SJCRH30 (cell line): ENCODE results near the gene PIEZO1. TPM values are rescaled to one million over a fixed set of nuclear protein-coding genes. Genes with fewer than 3 reads are reported as not detected.
A peak's percentile ranks its signal among the peaks of the same experiment; 100 is the strongest.
"Not testable (repeated sequence)": the region's sequence is repeated elsewhere in the genome, so short reads cannot be mapped to it uniquely, and the experiment has no call there.

Experiments used
- DNase-seq, 2 experiments: peaks; one replicate each; pipeline ENCODE4 v3.0.0-alpha.2; 2015 to 2020
- H3K27ac ChIP-seq: fragments of 250-450 bp; sonication (Bioruptor Pico); 2 replicates; pipeline ENCODE4 v1.5.1; 2020; ENCODE audit warnings: mild to moderate bottlenecking, moderate library complexity
- H3K27me3 ChIP-seq: fragments of 250-450 bp; sonication (Bioruptor Pico); 2 replicates; pipeline ENCODE4 v1.5.1; 2020; ENCODE audit warnings: mild to moderate bottlenecking, moderate library complexity
- H3K36me3 ChIP-seq: fragments of 250-450 bp; sonication (Bioruptor Pico); 2 replicates; pipeline ENCODE4 v1.5.1; 2020; ENCODE audit warnings: mild to moderate bottlenecking, moderate library complexity
- H3K4me1 ChIP-seq: fragments of 250-450 bp; sonication (Bioruptor Pico); 2 replicates; pipeline ENCODE4 v1.5.1; 2020; ENCODE audit warnings: mild to moderate bottlenecking, moderate library complexity
- H3K4me3 ChIP-seq: fragments of 250-450 bp; sonication (Bioruptor Pico); 2 replicates; pipeline ENCODE4 v1.5.1; 2020; ENCODE audit warnings: mild to moderate bottlenecking, moderate library complexity
- H3K9me3 ChIP-seq: fragments of 250-450 bp; sonication (Bioruptor Pico); replicated peaks from 2 replicates; pipeline ENCODE4 v1.5.1; 2020; ENCODE audit warnings: mild to moderate bottlenecking, moderate library complexity
- total RNA-seq: library from RNA; depleted of rRNA; stranded (reverse); fragments of >200 nt; shearing (Covaris generic); gene quantifications from 2 replicates; pipeline ENCODE4 v1.2.3, GENCODE V29; 2014; rRNA removed

PIEZO1 gene, protein sequence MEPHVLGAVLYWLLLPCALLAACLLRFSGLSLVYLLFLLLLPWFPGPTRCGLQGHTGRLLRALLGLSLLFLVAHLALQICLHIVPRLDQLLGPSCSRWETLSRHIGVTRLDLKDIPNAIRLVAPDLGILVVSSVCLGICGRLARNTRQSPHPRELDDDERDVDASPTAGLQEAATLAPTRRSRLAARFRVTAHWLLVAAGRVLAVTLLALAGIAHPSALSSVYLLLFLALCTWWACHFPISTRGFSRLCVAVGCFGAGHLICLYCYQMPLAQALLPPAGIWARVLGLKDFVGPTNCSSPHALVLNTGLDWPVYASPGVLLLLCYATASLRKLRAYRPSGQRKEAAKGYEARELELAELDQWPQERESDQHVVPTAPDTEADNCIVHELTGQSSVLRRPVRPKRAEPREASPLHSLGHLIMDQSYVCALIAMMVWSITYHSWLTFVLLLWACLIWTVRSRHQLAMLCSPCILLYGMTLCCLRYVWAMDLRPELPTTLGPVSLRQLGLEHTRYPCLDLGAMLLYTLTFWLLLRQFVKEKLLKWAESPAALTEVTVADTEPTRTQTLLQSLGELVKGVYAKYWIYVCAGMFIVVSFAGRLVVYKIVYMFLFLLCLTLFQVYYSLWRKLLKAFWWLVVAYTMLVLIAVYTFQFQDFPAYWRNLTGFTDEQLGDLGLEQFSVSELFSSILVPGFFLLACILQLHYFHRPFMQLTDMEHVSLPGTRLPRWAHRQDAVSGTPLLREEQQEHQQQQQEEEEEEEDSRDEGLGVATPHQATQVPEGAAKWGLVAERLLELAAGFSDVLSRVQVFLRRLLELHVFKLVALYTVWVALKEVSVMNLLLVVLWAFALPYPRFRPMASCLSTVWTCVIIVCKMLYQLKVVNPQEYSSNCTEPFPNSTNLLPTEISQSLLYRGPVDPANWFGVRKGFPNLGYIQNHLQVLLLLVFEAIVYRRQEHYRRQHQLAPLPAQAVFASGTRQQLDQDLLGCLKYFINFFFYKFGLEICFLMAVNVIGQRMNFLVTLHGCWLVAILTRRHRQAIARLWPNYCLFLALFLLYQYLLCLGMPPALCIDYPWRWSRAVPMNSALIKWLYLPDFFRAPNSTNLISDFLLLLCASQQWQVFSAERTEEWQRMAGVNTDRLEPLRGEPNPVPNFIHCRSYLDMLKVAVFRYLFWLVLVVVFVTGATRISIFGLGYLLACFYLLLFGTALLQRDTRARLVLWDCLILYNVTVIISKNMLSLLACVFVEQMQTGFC (N-terminal part only)
- total RNA-seq: 23.8 and 28.1 TPM in 2 replicates

DNA sequence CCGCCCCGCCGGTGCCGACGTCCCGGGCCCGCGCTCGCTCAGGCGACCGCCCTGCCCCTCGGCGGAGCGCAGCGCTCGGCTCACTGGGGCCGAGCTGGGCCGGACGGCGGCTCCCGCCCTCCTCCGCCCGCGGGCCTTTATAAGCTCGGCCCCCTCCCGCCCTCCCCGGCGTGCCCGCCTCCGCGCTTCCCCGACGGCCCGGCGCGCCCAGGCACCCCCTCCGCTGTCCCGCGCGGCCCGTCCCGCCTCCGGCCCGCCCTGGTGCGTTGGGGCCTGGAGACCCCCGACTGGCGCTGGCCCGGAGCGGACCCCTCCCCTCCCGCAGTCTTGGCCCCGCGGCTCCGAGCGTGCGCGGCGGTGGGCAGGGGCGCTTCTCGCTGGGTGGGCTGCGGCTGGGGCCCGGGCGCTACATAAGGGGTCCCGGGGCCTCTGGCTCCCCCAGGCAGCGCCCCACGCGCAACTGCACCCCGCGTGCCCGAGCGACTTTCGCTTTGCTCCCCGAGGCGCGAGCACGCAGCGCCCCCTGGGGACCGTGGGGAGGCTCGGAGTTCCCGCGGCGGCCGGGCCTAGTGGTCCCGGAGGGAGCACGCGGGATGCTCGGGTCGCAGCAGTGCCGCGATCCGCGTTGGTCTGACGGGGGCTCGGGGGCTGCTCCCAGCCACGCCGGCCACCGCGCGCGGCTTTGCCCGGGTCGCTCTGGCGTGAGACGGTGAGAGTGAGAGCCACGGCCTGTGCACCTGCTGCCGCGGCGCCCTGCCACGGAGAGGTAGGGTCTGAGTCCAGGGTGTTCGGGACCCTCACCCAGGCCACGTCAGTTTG is at the start of gene PIEZO1:
Gene PIEZO1, minus strand, starts transcription at position 115 of the 819 bp plus-strand sequence. CDS start 256 bp downstream, outside the sequence.
- peaks cover 8% of the 10 kb centered on the region for H3K4me1 ChIP-seq
- H3K27ac ChIP-seq: no peak within 1 kb of the TSS
- no peaks in the 10 kb centered on the region for H3K27me3 ChIP-seq
- DNase-seq: no peak
- H3K9me3 ChIP-seq: no peaks in the 10 kb centered on the region
- H3K4me3 ChIP-seq: peak within 1 kb of the TSS; percentile 58
- H3K36me3 ChIP-seq: no peaks in the 10 kb centered on the region

DNA sequence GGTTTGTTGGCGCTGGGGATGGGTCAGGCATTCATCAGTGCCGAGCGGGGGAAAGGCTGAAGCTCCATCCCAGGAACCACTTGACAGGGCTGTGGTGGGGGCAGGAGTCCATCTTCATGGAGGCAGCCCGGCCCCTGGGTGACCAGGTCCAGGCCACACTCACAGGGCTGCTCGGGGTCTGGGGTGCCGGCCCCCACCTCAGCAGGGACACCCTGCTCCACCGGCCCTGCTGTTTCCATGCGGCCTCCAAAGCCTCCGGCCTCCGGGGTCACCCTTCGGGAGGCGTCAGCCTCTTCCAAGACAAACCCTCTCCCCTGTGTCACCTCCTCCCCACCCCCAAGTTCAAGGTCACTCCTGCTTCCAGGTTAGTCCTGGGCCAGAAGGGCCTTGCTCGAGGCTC is 49.6 kb upstream of the PIEZO1 start:
- H3K9me3 ChIP-seq: no peaks in the 10 kb centered on the region
- no peaks in the 10 kb centered on the region for H3K4me1 ChIP-seq
- no peak overlapping the region for H3K27ac ChIP-seq
- no peak overlapping the region for H3K4me3 ChIP-seq
- no peaks in the 10 kb centered on the region for H3K36me3 ChIP-seq
- DNase-seq: no peak
- H3K27me3 ChIP-seq: no peaks in the 10 kb centered on the region

DNA sequence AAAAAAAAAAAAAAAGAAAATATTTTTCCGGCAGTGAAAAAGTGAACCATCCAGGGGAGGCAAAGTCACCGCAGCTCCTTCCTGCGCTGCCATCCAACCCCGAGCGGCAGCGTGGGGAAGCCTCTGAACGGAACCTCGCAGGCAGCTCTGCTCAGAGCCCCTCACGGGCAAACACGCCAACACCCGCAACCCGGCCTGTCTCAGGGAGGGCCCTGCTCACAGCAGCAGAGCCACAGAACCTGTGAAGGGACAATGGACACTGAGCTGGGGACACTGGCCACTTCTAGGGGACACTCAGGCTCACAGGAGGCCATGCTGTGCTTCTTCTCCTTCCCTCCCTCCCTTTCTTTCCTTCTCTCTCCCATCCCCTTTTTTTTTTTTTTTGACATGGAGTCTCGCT is 48.1 kb upstream of the PIEZO1 start:
- H3K4me3 ChIP-seq: no peak overlapping the region
- no peak overlapping the region for H3K27ac ChIP-seq
- H3K36me3 ChIP-seq: no peaks in the 10 kb centered on the region
- H3K4me1 ChIP-seq: no peaks in the 10 kb centered on the region
- no peaks in the 10 kb centered on the region for H3K27me3 ChIP-seq
- H3K9me3 ChIP-seq: no peaks in the 10 kb centered on the region
- no peak for DNase-seq

DNA sequence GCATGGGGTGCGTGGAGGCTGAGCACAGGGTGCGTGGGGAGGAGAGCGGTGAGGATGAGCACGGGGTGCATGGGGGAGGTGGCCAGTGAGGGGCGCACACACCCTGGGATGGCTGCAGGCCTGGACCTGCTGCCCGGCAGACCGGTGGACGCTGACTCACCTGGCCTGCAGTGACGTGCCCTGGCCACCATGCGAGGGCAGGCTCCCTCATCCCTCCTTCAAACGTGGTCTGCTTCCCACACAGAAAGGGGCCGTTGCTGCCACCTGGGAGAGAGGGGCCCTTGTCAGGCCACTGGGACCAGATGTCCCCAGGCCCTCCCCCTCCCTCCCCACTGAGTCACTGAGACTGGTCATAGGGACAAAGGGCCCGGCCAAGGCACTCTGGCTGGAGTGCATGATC is 46.8 kb upstream of the PIEZO1 start:
- Histone ChIP-seq H3K27me3 (no peaks in the 10 kb centered on the region), H3K4me1 (no peaks in the 10 kb centered on the region), H3K9me3 (no peaks in the 10 kb centered on the region), H3K36me3 (no peaks in the 10 kb centered on the region), H3K4me3 (no peak overlapping the region), H3K27ac (no peak overlapping the region)
- no peak for DNase-seq

DNA sequence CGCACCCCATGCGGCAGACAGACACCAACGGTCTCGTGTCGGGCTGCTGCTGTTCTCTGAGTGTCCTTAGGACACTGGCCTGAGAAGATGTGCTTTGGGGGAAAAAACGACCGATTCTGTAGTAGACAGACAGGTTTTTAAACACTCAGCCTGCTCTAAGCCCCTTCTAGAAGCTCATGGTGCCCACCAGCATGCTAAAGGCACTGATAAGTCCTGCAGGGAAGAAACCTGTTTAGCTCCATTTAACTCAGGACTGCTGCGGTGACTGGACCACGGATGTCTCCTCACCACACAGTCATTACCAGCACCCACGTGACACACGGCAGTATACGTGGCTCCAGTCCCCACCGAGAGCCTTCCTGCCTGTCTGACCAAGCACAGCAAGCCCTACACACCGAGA is 45.8 kb upstream of the PIEZO1 start:
- Histone ChIP-seq H3K4me3 (no peak overlapping the region), H3K9me3 (no peaks in the 10 kb centered on the region), H3K27me3 (no peaks in the 10 kb centered on the region), H3K27ac (no peak overlapping the region), H3K4me1 (no peaks in the 10 kb centered on the region), H3K36me3 (no peaks in the 10 kb centered on the region)
- DNase-seq: no peak

DNA sequence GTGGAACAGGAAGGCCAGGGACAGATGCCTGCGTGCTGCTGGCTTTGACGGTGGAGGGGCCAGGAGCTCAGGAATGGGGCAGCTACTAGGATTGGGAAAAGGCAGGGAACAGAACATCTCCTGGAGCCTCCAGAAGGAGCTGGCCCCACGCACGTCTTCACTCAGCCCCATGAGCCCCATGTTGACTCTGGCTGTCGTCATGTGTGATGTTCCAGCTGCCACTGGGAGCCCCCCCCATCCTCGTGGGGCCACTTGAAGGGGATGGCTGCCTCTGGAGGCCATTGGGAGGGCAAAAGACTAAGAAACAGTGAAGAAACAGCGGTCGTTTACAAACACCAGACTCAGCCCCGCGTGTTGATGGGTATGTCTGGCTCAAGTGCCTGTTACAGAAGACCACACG is 45.2 kb upstream of the PIEZO1 start:
- no peaks in the 10 kb centered on the region for H3K27me3 ChIP-seq
- no peak for DNase-seq
- no peak overlapping the region for H3K27ac ChIP-seq
- no peak overlapping the region for H3K4me3 ChIP-seq
- no peaks in the 10 kb centered on the region for H3K9me3 ChIP-seq
- no peaks in the 10 kb centered on the region for H3K4me1 ChIP-seq
- H3K36me3 ChIP-seq: no peaks in the 10 kb centered on the region

DNA sequence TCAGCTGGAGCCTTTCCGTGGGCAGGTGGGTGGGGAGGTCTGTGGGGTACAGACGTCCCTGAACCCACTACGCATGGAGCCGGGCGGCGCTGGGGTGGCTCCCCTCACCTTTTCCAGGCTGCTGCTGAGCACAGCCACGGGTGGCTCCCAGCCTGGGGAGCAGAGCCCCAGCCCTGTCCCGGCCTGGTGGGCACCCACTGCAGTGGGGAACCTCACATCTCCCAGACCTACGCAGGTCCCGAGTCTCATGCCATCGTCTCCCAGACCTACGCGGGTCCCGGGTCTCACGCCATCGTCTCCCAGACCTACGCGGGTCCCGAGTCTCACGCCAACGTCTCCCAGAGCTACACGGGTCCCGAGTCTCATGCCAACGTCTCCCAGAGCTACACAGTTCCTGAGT is 43.7 kb upstream of the PIEZO1 start:
- DNase-seq: no peak
- no peak overlapping the region for H3K4me3 ChIP-seq
- no peaks in the 10 kb centered on the region for H3K27me3 ChIP-seq
- H3K4me1 ChIP-seq: no peaks in the 10 kb centered on the region
- no peaks in the 10 kb centered on the region for H3K9me3 ChIP-seq
- H3K27ac ChIP-seq: no peak overlapping the region
- H3K36me3 ChIP-seq: no peaks in the 10 kb centered on the region

DNA sequence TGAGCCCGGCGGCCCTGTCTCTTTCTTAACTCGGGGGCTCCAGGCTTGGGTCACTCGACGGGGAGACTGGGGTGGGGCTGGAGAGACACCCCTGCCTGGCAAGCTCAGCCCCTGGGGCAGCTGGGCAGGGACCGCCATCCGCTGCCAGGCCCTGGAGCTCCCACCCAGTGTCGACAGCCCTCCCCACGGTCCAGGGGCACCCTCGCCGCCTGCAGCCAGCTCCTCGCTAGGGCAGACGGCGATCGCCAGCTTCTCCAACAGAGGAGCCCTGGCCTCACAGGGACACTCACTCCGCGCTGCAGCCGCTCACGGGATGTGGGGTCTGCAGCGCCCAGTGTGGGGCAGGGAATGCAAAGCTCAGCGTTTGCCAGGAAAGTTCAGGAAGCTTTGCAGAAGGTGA is 42.7 kb upstream of the PIEZO1 start:
- Histone ChIP-seq H3K4me1 (no peaks in the 10 kb centered on the region), H3K27ac (no peak overlapping the region), H3K27me3 (no peaks in the 10 kb centered on the region), H3K9me3 (no peaks in the 10 kb centered on the region), H3K4me3 (no peak overlapping the region), H3K36me3 (no peaks in the 10 kb centered on the region)
- DNase-seq: no peak

DNA sequence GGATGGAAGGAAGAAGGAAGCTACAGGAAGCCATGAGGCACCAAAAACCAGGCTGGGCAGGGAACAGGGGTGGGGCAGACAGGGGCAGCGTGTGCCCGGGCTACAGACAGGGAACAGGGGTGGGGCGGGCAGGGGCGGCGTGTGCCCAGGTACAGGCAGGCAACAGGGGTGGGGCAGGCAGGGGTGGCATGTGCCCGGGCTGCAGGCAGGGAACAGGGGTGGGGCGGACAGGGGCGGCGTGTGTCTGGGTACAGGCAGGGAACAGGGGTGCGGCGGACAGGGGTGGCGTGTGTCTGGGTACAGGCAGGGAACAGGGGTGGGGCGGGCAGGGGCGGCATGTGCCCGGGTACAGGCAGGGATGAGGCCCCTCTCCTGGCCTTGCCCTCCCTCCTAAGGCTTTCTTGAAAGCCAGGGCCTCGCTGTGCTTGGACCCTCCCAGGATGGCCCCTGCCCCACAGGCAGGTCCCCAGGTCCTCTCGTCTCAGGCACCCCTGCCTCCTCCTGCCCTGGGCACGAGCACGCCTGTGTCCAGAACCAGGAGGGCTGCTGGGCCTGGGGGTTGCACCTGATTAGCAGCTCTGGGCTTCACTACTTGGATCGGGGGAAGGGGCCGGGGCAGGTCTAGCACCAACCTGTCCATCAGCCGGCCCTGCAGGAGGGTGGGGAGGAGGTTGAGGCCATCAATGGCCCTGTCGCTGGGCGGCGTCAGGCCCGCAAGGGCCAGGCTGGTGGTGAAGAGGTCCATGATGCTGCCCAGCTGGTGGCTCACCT is 41.2 kb upstream of the PIEZO1 start:
- DNase-seq: no peak
- Histone ChIP-seq H3K27me3 (no peaks in the 10 kb centered on the region), H3K9me3 (no peaks in the 10 kb centered on the region), H3K36me3 (no peaks in the 10 kb centered on the region), H3K4me1 (no peaks in the 10 kb centered on the region), H3K4me3 (no peak overlapping the region), H3K27ac (no peak overlapping the region)

DNA sequence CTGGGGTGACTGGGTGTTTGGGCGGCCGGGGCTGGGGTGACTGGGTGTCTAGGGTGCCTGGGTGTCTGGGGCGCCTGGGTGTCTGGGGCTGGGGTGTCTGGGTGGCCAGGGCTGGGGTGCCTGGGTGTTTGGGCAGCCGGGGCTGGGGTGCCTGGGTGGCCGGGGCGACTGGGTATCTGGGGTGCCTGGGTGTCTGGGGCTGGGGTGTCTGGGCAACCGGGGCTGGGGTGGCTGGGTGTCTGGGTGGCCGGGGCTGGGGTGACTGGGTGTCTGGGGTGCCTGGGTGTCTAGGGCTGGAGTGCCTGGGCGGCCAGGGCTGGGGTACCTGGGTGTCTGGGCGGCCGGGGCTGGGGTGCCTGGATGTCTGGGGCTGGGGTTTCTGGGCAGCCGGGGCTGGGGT is 40.1 kb upstream of the PIEZO1 start:
- Histone ChIP-seq H3K36me3 (no peaks in the 10 kb centered on the region), H3K4me3 (no peak overlapping the region)

DNA sequence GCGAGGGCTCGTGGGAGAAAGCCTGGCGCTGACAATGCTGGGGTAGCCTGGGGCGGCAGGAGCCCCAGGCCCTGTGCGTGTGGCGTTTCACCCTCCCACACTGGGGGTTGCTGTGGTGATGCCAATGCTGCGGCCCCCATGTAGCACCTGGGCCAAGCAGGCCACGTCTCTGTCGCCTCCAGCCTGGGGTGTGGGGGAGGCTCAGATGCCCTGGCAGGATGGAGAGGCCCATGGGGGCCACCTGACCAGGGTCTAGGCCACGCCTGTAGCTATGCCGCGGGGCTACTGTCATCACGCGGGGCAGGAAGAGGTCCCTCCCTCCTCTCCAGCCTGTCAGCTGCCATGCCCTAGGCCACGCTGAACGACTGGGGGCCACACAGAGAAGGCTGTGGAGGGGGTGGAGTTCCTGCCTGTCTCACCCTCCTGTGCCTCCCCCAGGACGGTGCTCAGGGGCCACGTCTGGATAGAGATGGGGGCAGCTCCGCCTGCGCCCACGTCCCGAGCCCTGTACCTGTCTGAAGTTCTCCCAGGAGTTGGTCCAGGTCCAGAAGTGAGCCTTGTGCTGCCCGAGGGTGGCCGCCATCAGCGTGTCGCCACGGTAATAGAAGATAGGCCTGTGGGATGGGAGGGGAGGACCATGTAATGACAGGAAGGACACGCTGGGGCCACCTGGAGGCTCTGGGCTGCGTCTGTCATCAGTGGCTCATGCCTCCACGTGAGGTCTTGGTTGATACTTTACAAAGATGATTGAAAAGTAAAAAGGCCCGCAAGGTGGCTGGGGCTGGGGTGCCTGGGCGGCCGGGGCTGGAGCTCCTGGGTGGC is 39.4 kb upstream of the PIEZO1 start:
- Histone ChIP-seq H3K27ac (no peak overlapping the region), H3K36me3 (no peaks in the 10 kb centered on the region)
- no peak for DNase-seq

More for the DNA sequence above, 40.1 kb upstream of the PIEZO1 start:
- no peak overlapping the region for H3K27ac ChIP-seq
- H3K9me3 ChIP-seq: no peaks in the 10 kb centered on the region
- DNase-seq: no peak
- H3K27me3 ChIP-seq: no peaks in the 10 kb centered on the region
- H3K4me1 ChIP-seq: no peaks in the 10 kb centered on the region

DNA sequence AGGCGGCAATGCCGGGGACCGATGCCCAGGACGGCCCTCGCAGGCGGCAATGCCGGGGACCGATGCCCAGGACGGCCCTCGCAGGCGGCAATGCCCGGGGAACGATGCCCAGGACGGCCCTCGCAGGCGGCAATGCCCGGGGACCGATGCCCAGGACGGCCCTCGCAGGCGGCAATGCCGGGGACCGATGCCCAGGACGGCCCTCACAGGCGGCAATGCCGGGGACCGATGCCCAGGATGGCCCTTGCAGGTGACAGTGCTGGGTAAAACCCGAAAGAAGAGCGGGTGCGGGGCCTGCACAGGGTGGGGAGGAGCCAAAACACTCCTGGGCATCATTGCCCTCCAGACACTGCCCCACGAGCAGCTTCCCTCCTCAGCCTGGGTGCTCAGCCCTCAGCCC is 38.6 kb upstream of the PIEZO1 start:
- H3K36me3 ChIP-seq, H3K27ac ChIP-seq, DNase-seq, H3K9me3 ChIP-seq, H3K27me3 ChIP-seq, H3K4me1 ChIP-seq, H3K4me3 ChIP-seq: not testable (repeated sequence)

More for the DNA sequence above, 39.4 kb upstream of the PIEZO1 start:
- H3K9me3 ChIP-seq: no peaks in the 10 kb centered on the region
- no peak overlapping the region for H3K4me3 ChIP-seq
- no peaks in the 10 kb centered on the region for H3K27me3 ChIP-seq
- H3K4me1 ChIP-seq: no peaks in the 10 kb centered on the region
